Memory B cell (primary cell): ENCODE data around the gene ZNF565.
"Not testable (repeated sequence)": the region's sequence is repeated elsewhere in the genome, so short reads cannot be mapped to it uniquely, and the experiment has no call there.

Source experiments
- ATAC-seq: fragments of 150-1000 bp; cut with Tn5 transposase; 2 replicates; pipeline ENCODE4 v1.10.0; 2021; ENCODE audit warnings: low read depth, mild to moderate bottlenecking, moderate library complexity
- DNase-seq, 2 donors: peaks; one replicate each; pipeline ENCODE4 v3.0.0; 2022; ENCODE audit warnings: low spot score in 2 of 2
- H3K27ac Mint-ChIP-seq: one replicate; pipeline ENCODE4 v1.8.0; 2022; ENCODE audit warnings: mild to moderate bottlenecking, moderate library complexity, mixed read lengths
- H3K27me3 Mint-ChIP-seq: one replicate; pipeline ENCODE4 v1.8.0; 2022; ENCODE audit warnings: mixed read lengths
- H3K36me3 Mint-ChIP-seq: one replicate; pipeline ENCODE4 v1.8.0; 2022; ENCODE audit warnings: mild to moderate bottlenecking, mixed read lengths
- H3K4me1 Mint-ChIP-seq: one replicate; pipeline ENCODE4 v1.8.0; 2022; ENCODE audit warnings: mixed read lengths
- H3K4me3 Mint-ChIP-seq: one replicate; pipeline ENCODE4 v1.8.0; 2022; ENCODE audit warnings: mild to moderate bottlenecking, moderate library complexity, mixed read lengths
- H3K9me3 Mint-ChIP-seq: one replicate; pipeline ENCODE4 v1.8.0; 2022; ENCODE audit warnings: mixed read lengths

Gene ZNF565

GRCh38 chr19:36186722-36187121, 27.7 kb downstream of the ZNF565 start:
- H3K4me1 Mint-ChIP-seq, H3K27me3 Mint-ChIP-seq: not testable (repeated sequence)

GRCh38 chr19:36183245-36183628, 31.2 kb downstream of the ZNF565 start:
- Mint-ChIP-seq H3K27me3 (no peaks in the 10 kb centered on the region), H3K36me3 (peaks cover 13% of the 10 kb centered on the region), H3K4me3 (no peak overlapping the region), H3K4me1 (no peaks in the 10 kb centered on the region), H3K9me3 (no peaks in the 10 kb centered on the region), H3K27ac (no peak overlapping the region)
- ATAC-seq (no peak), DNase-seq (no peak)

More at GRCh38 chr19:36186722-36187121, 27.7 kb downstream of the ZNF565 start:
- not testable (repeated sequence) for DNase-seq, H3K4me3 Mint-ChIP-seq, ATAC-seq, H3K27ac Mint-ChIP-seq, H3K9me3 Mint-ChIP-seq
- H3K36me3 Mint-ChIP-seq = peaks cover 14% of the 10 kb centered on the region

DNA sequence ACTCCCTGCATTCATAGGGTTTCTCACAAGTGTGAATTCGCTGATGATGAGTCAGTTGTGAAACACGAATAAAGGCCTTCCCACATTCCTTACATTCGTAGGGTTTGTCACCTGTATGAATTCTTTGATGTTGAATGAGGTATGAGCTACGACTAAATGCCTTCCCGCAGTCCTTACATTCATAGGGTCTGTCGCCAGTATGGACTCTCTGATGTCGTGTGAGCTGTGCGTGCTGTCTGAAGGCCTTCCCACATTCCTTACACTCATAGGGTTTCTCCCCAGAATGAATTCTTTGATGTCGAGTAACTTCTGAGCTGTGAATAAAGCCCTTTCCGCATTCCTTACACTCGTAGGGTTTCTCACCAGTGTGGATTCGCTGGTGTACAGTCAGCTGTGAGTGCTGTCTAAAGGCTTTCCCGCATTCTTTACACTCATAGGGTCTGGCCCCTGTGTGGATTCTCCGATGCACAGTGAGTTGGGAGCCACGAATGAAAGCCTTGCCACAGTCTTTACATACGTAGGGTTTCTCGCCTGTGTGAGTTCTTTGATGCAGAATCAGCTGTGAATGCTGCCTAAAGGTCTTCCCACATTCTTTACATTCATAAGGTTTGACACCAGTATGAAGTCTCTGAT, 31.7 kb downstream of the ZNF565 start:
- no peak for ATAC-seq
- Mint-ChIP-seq H3K4me1 (no peaks in the 10 kb centered on the region), H3K36me3 (peaks cover 13% of the 10 kb centered on the region), H3K9me3 (no peaks in the 10 kb centered on the region), H3K27ac (no peak overlapping the region), H3K27me3 (no peaks in the 10 kb centered on the region), H3K4me3 (no peak overlapping the region)
- no peak for DNase-seq

DNA sequence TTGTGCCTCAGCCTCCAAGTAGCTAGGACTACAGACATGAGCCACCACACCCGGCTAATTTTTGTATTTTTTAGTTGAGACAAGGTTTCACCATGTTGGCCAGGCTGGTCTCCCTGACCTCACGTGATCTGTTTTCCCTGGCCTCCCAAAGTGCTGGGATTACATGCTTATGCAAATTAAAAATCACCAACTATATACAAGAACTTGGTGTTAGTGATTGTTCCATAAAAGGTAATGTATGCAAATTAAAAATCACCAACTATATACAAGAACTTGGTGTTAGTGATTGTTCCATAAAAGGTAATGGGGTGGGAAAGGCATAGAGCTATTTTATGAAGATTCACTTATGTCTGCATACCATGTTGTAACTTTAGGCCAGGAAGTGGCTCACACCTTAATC, 35.4 kb downstream of the ZNF565 start:
- not testable (repeated sequence) for H3K9me3 Mint-ChIP-seq, H3K27me3 Mint-ChIP-seq, H3K4me3 Mint-ChIP-seq, H3K4me1 Mint-ChIP-seq, H3K27ac Mint-ChIP-seq, ATAC-seq, DNase-seq, H3K36me3 Mint-ChIP-seq

DNA sequence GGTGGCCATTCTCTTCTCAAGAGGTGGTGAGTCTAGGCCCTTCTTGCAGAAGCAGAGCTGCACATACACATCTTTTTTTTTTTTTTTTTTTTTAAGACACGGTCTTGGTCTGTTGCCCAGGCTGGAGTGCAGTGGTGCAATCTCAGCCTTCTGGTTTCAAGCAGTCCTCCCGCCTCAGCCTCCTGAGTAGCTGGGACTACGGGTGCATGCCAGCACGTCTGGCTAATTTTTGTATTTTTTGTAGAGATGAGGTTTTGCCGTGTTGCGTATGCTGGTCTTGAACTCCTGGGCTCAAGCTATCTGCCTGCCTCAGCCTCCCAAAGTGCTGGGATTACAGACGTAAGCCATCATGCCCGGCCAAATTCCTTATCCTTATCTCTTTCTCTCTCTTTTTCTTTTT, 40.6 kb downstream of the ZNF565 start:
- not testable (repeated sequence) for H3K27me3 Mint-ChIP-seq, H3K9me3 Mint-ChIP-seq

DNA sequence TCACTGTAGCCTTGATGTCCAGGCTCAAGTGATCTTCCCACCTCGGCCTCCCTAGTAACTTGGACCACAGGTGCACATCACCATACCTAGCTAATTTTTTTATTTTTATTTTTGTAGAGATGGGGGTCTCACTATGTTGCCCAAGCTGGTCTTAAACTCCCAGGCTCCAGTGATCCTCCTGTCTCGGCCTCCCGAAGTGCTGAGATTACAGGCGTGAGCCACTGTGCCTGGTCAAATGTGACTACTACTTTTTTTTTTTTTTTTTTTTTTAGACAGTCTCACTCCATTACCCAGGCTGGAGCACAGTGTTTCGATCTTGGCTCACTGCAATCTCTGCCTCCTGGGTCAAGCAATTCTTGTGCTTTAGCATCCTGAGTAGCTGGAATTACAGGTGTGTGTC, 41.6 kb downstream of the ZNF565 start:
- H3K4me3 Mint-ChIP-seq = no peak overlapping the region
- no peaks in the 10 kb centered on the region for H3K9me3 Mint-ChIP-seq
- no peak overlapping the region for H3K27ac Mint-ChIP-seq
- DNase-seq = no peak
- no peak for ATAC-seq
- peaks cover 2% of the 10 kb centered on the region for H3K4me1 Mint-ChIP-seq
- no peaks in the 10 kb centered on the region for H3K27me3 Mint-ChIP-seq
- no peaks in the 10 kb centered on the region for H3K36me3 Mint-ChIP-seq

More for the DNA sequence above, 40.6 kb downstream of the ZNF565 start:
- not testable (repeated sequence) for H3K36me3 Mint-ChIP-seq, ATAC-seq, DNase-seq, H3K4me3 Mint-ChIP-seq, H3K4me1 Mint-ChIP-seq, H3K27ac Mint-ChIP-seq

DNA sequence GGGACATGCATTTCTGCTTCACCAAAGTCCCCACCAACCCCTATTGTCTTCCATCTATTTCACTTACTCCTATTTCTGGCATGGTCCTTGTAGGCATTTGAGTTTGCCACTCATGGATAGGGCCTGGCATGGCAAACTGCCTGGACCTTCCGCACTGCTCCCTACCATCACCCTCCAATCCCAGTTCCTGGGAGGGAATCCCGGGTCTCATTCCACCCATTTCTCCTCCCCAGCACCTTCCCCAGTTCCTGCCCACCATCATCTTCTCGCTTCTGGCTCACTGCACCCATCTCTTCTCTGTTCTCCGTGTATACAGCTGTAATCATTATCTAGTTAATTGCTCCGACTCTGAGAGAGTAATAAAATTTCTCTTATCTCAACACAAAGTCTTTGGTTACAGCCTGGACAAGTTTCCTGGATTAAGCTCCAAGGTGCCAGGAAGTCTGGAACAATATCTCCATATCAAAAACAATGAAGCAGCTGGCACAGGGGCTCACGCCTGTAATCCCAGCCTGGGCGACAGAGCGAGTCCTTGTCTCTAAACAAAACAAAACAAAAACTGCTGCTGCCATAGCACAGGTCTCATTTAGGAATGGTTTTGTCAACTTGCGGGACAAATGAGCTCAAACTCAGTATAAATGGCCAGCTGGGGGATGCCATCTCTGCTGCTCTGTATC, 45.2 kb downstream of the ZNF565 start:
- Mint-ChIP-seq H3K27me3 (no peaks in the 10 kb centered on the region), H3K9me3 (no peaks in the 10 kb centered on the region), H3K4me3 (no peak overlapping the region), H3K4me1 (peaks cover 2% of the 10 kb centered on the region), H3K27ac (no peak overlapping the region), H3K36me3 (no peaks in the 10 kb centered on the region)
- ATAC-seq = no peak
- DNase-seq = no peak

DNA sequence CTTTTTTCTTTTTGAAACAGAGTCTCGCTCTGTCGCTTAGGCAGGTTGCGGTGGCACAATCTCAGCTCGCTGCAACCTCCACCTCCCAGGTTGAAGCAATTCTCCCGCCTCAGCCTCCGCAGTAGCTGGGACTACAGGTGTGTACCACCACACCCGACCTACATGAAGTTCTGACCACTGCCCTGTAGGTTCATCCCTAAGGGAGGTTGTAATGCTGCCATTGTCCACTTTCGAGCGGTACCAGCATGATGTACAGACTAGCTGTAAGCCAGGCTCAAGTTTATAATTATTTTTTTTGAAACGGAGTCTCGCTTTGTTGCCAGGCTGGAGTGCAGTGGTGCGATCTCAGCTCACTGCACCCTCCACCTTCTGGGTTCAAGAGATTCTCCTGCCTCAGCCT, 50.7 kb downstream of the ZNF565 start:
- H3K4me3 Mint-ChIP-seq = no peak overlapping the region
- no peak overlapping the region for H3K27ac Mint-ChIP-seq
- ATAC-seq (no peak), DNase-seq (no peak)
- no peaks in the 10 kb centered on the region for H3K4me1 Mint-ChIP-seq
- H3K27me3 Mint-ChIP-seq = no peaks in the 10 kb centered on the region
- no peaks in the 10 kb centered on the region for H3K9me3 Mint-ChIP-seq
- no peaks in the 10 kb centered on the region for H3K36me3 Mint-ChIP-seq

- no peaks in the 10 kb centered on the region for H3K27me3 Mint-ChIP-seq
Observed at GRCh38 chr19:36160821-36161596, 53.5 kb downstream of the ZNF565 start.

GRCh38 chr19:36153126-36153525, 61.3 kb downstream of the ZNF565 start:
- Mint-ChIP-seq H3K9me3 (no peaks in the 10 kb centered on the region), H3K36me3 (peaks cover 26% of the 10 kb centered on the region), H3K4me3 (no peak overlapping the region), H3K27me3 (no peaks in the 10 kb centered on the region), H3K27ac (no peak overlapping the region), H3K4me1 (no peaks in the 10 kb centered on the region)
- ATAC-seq (no peak), DNase-seq (no peak)

More at GRCh38 chr19:36160821-36161596, 53.5 kb downstream of the ZNF565 start:
- H3K36me3 Mint-ChIP-seq = peaks cover 4% of the 10 kb centered on the region
- H3K9me3 Mint-ChIP-seq = no peaks in the 10 kb centered on the region
- no peaks in the 10 kb centered on the region for H3K4me1 Mint-ChIP-seq
- H3K27ac Mint-ChIP-seq = no peak overlapping the region
- no peak for ATAC-seq
- no peak for DNase-seq
- no peak overlapping the region for H3K4me3 Mint-ChIP-seq

GRCh38 chr19:36152352-36153091, 61.9 kb downstream of the ZNF565 start, which contains the start of gene COX7A1:
Gene COX7A1, minus strand, starts transcription at chr19:36152447. Its CDS starts 40 bp downstream, at chr19:36152407.
- Mint-ChIP-seq H3K9me3 (no peaks in the 10 kb centered on the region), H3K36me3 (peaks cover 28% of the 10 kb centered on the region)
- no peak for ATAC-seq

DNA sequence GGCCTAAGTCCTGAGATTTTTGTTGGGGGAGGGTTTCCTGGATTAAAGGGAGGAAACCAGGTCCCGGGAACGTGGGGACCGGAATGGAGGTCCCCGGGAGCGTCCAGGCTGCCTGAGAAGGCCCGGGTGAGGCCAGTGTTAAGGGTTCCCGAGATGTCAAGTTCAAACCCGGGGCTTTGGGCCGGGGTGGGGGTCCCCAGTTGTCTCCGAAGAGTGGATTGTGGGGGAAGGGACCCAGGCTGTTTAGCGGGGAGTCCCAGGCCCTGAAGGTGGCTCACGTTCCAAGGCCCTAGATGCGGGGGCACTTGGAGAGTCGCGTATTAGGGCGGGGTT, 62.5 kb downstream of the ZNF565 start:
- Mint-ChIP-seq H3K36me3 (peaks cover 30% of the 10 kb centered on the region), H3K4me1 (no peaks in the 10 kb centered on the region), H3K27me3 (no peaks in the 10 kb centered on the region), H3K9me3 (no peaks in the 10 kb centered on the region), H3K4me3 (no peak overlapping the region), H3K27ac (no peak overlapping the region)
- ATAC-seq (no peak), DNase-seq (no peak)

More at GRCh38 chr19:36152352-36153091, 61.9 kb downstream of the ZNF565 start, which contains the start of gene COX7A1:
- H3K27me3 Mint-ChIP-seq = no peaks in the 10 kb centered on the region
- H3K27ac Mint-ChIP-seq = no peak within 1 kb of the TSS
- DNase-seq = no peak
- no peak within 1 kb of the TSS for H3K4me3 Mint-ChIP-seq
- H3K4me1 Mint-ChIP-seq = no peaks in the 10 kb centered on the region

DNA sequence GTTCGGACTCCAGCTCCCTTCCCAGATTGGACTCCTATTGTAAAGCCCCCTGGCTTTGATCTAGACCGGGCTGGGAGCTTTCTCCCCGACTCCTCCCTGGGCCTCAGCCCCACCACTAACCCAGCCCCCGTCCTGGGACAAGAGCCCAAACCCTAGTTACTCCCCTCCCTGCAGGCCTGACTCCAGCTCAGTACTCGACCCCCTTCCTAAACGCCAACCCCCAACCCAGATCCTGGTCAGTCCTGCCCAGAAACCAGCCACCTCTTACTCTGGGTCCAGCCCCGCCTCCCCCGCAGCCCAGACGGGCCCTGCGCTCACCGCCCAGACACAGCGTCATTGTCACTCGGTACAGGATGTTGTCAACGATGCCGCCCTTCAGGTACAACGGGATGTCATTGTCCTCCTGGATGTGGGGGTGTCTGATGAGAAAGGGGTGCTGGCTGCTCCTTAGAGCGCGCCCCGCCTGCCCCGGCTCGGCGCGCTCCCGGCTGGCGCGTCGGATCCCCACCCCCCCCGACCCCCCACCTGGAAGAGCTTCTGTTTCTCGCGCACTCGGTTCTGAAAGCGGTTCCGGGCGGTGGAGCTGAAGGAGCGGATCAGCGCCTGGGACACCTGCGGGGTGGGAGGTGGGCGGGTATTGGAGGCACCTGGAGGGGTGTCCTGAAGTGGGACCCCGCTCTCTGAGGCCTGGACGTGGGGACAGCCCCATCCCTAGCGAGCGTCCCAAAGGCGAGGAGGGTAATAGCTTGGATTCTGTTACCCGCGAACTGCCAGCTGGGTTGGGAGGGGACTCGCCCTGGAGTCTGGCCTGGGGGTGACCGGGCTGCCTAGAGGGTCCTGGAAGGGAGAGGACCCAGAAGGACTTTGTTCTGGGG, 63.1 kb downstream of the ZNF565 start:
- H3K36me3 Mint-ChIP-seq = peaks cover 34% of the 10 kb centered on the region
- peaks cover 2% of the 10 kb centered on the region for H3K4me1 Mint-ChIP-seq
- H3K4me3 Mint-ChIP-seq = no peak overlapping the region
- no peak overlapping the region for H3K27ac Mint-ChIP-seq
- no peak for ATAC-seq
- H3K9me3 Mint-ChIP-seq = no peaks in the 10 kb centered on the region
- DNase-seq = no peak
- no peaks in the 10 kb centered on the region for H3K27me3 Mint-ChIP-seq
